HepG2 (cell line): ENCODE data around the gene NBEAL2. TPM values are rescaled to one million over a fixed set of nuclear protein-coding genes. Genes with fewer than 3 reads are reported as not detected.

Experiments used
- ATAC-seq: fragments of 200-7000 bp; cut with Tn5 transposase; 3 replicates; pipeline ENCODE4 v1.9.1; 2020; ENCODE audit warnings: mild to moderate bottlenecking, moderate library complexity
- BruUV-seq: library from RNA; stranded (reverse); fragments of 400-500 nt; replicated peaks from 2 replicates; lab custom pipeline; 2021; lab: Mats Ljungman, UMichigan
- CTCF ChIA-PET: fragments of 300-600 bp; formaldehyde crosslinking; extraction: SDS; loops from one replicate; lab custom pipeline; 2021; ENCODE audit warnings: low total read pairs, inconsistent platforms, low intra/inter-chr PET ratio; lab: Yijun Ruan, JAX
- POLR2A ChIA-PET: fragments of 350-600 bp; sonication (Branson Sonifier 250); formaldehyde crosslinking; loops from one replicate; lab custom pipeline; 2020; ENCODE audit warnings: antibody characterized with exemption, inconsistent platforms; lab: Yijun Ruan, JAX
- DNase-seq: peaks from one replicate; pipeline ENCODE4 v3.0.0-alpha.2; 2015; ENCODE audit warnings: low spot score
- FAIRE-seq: peaks from 3 replicates; lab custom pipeline; 2011; peaks lifted over from hg19 to GRCh38; lab: Jason Lieb, UNC
- H2AFZ ChIP-seq: one replicate; pipeline ENCODE4 v1.6.1; 2011; ENCODE audit warnings: low read length, inconsistent platforms
- H3K27ac ChIP-seq: fragments of 300-600 bp; 3 replicates; pipeline ENCODE4 v1.8.0; 2011; ENCODE audit warnings: mixed run types, mild to moderate bottlenecking, mixed read lengths, low read length, inconsistent platforms; ENCODE audit not compliant: insufficient read depth; ENCODE audit errors: extremely low read length
- H3K27me3 ChIP-seq, 2 experiments: fragments of 200-600 bp in 1 of 2; 2 replicates in 1 of 2; 3 replicates in 1 of 2; pipeline versions ENCODE4 v1.6.0 to v1.8.0; 2011; ENCODE audit warnings: low read length in 2 of 2, mild to moderate bottlenecking in 2 of 2, moderate library complexity in 2 of 2, inconsistent platforms in 1 of 2; ENCODE audit not compliant: insufficient read depth in 2 of 2, control insufficient read depth in 1 of 2
- H3K36me3 ChIP-seq, 2 experiments: fragments of 200-600 bp in 1 of 2; replicated peaks in 1 of 2; 2 replicates in 1 of 2; 3 replicates in 1 of 2; pipeline versions ENCODE4 v1.5.1 to v1.8.0; 2011; ENCODE audit warnings: low read length in 2 of 2, inconsistent platforms in 1 of 2; ENCODE audit not compliant: insufficient read depth in 2 of 2, control insufficient read depth in 1 of 2
- H3K4me1 ChIP-seq: 2 replicates; pipeline ENCODE4 v1.5.1; 2012; ENCODE audit warnings: low read length, inconsistent platforms; ENCODE audit not compliant: insufficient read depth
- H3K4me2 ChIP-seq: 2 replicates; pipeline ENCODE4 v1.6.0; 2011; ENCODE audit warnings: low read depth, low read length, inconsistent platforms
- H3K4me3 ChIP-seq, 3 experiments: fragments of 200-600 bp in 1 of 3; sonication (generic), shearing (Covaris generic) in 1 of 3; replicated peaks in 1 of 3; 2 replicates each; pipeline ENCODE4 v1.5.1; 2011 to 2016; ENCODE audit warnings: low read length in 3 of 3, inconsistent platforms in 2 of 3, low read depth in 2 of 3, mild to moderate bottlenecking in 2 of 3, control low read depth in 1 of 3, mixed read lengths in 1 of 3; ENCODE audit not compliant: insufficient read depth in 1 of 3
- H3K79me2 ChIP-seq: one replicate; pipeline ENCODE4 v1.6.1; 2011; ENCODE audit warnings: low read length, inconsistent platforms; ENCODE audit not compliant: insufficient read depth
- H3K9ac ChIP-seq: 2 replicates; pipeline ENCODE4 v1.6.0; 2011; ENCODE audit warnings: mild to moderate bottlenecking, low read depth, low read length, inconsistent platforms; ENCODE audit not compliant: insufficient read depth
- H3K9me3 ChIP-seq: 2 replicates; pipeline ENCODE4 v1.5.1; 2012; ENCODE audit warnings: mild to moderate bottlenecking, low read length
- H4K20me1 ChIP-seq: 2 replicates; pipeline ENCODE4 v1.6.0; 2011; ENCODE audit warnings: inconsistent platforms, mild to moderate bottlenecking, low read length, moderate library complexity; ENCODE audit not compliant: insufficient read depth
- NR2F6 ChIP-seq, 2 experiments: IDR thresholded peaks; 2 replicates each; pipeline ENCODE4 v1.6.1; 2016; ENCODE audit warnings: antibody characterized with exemption in 1 of 2, mild to moderate bottlenecking in 1 of 2
- THAP7 ChIP-seq: sonication (generic); formaldehyde crosslinking; IDR thresholded peaks from 2 replicates; pipeline ENCODE4 v1.8.1; 2023; ENCODE audit warnings: mild to moderate bottlenecking, missing genetic modification reagents
- ZBTB33 ChIP-seq: sonication (generic); formaldehyde crosslinking; IDR thresholded peaks from 2 replicates; pipeline ENCODE4 v1.4.0; 2020; ENCODE audit warnings: missing genetic modification reagents
- WGBS: methylation state at CpG from one replicate; pipeline ENCODE4 v1.1.6; 2017; ENCODE audit warnings: low lambda C conversion rate; 5-methylcytosine and 5-hydroxymethylcytosine counted together
- in situ Hi-C: cut with HindIII; loops from 2 replicates; pipeline ENCODE4 v1.10.0; 2017; ENCODE audit warnings: low pct_unique_long_range_greater_than_20kb; ENCODE audit not compliant: extremely low pct_ligation_motif_present
- intact Hi-C: fragments of 100-400 bp; cut with micrococcal nuclease; formaldehyde crosslinking; loops from one replicate; pipeline ENCODE4 v1.10.0; 2022; ENCODE audit not compliant: unreplicated experiment
- polyA plus RNA-seq, 8 experiments: library from polyadenylated mRNA; depleted of rRNA in 3 of 8; stranded (reverse) in 7 of 8; unstranded in 1 of 8; fragments of >200 nt; fragmentation: Illumina TruSeq in 4 of 8; extraction: Trizol in 4 of 8; gene quantifications; 2 replicates each; pipeline versions ENCODE4 v1.2.1 to v1.2.3, GENCODE V29; 2011 to 2016; ENCODE audit warnings: low read depth in 4 of 8, missing spikeins in 1 of 8, mixed read lengths in 1 of 8; ENCODE audit not compliant: insufficient read depth in 1 of 8
- total RNA-seq, 5 experiments: library from RNA; depleted of rRNA; stranded (reverse); fragments of >200 nt; fragmentation: Illumina TruSeq; extraction: Trizol; gene quantifications; 2 replicates each; pipeline ENCODE4 v1.2.3, GENCODE V29; 2016; ENCODE audit warnings: low read depth in 1 of 5

The NBEAL2 gene
- total and polyA plus RNA-seq, 2 of the 13 experiments (the other 11 are each of a cell fraction or from before 2014, with no cell fraction given), result 9.7 to 12.4 TPM

GRCh38 chr3:46931631-46932331, 47.7 kb upstream of the NBEAL2 start (continued):
- TF ChIP-seq NR2F6 (IDR thresholded peaks at IDR 0.05), result 0 out of 2 replicates have a peak, but pooled peaks have one; percentile 36
- no peak; the same call in 1 of the 2 replicates for TF ChIP-seq NR2F6 (CRISPR knock-in tag; IDR thresholded peaks at IDR 0.05)

- no peak overlapping the region; a peak in 1 of 6 replicates for H3K4me3 ChIP-seq
- peaks cover 64% of the 10 kb centered on the region for H3K79me2 ChIP-seq
- peaks cover 12 to 49% of the 10 kb centered on the region in 2 experiments for H3K36me3 ChIP-seq
- peak overlapping the region; percentile 12 for H3K4me2 ChIP-seq
- H3K27me3 ChIP-seq, result no peaks in the 10 kb centered on the region
- H4K20me1 ChIP-seq, result peaks cover 32% of the 10 kb centered on the region
- WGBS, result 91% methylated on average over 6 of the region's 7 CpGs
- BruUV-seq, result no TSS peak
- FAIRE-seq (no peak), ATAC-seq (no peak)
- ChIA-PET CTCF (no interaction called here), POLR2A (interaction anchor here (1.3 to 2.1 kb wide), 4 partner anchors 15 to 47 kb away, joined by 5 to 6 read pairs (median 6); partner anchors contain the start of genes CCDC12 and NBEAL2)
- peak overlapping the region; percentile 52 for H3K27ac ChIP-seq
- intact Hi-C loops, result no loop called here
- in situ Hi-C loops, result loop anchor here (5.0 kb wide), 1 partner anchor 50 kb away; no protein-coding TSS in a partner anchor
- H3K9me3 ChIP-seq, result no peaks in the 10 kb centered on the region
- TF ChIP-seq ZBTB33 (CRISPR knock-in tag) (peak; percentile 50; the same call in 1 of the 2 replicates), THAP7 (no peak)
- TF ChIP-seq, all 625 proteins: peak for 1
- peaks cover 75% of the 10 kb centered on the region for H3K4me1 ChIP-seq
- DNase-seq, result no peak
- no peak overlapping the region for H2AFZ ChIP-seq
- no peak overlapping the region for H3K9ac ChIP-seq
Measured at GRCh38 chr3:46932455-46933225, 46.8 kb upstream of the NBEAL2 start.
